GM18870 (cell line): Measurements from ENCODE around the gene BBS9.
"Not testable (repeated sequence)": the region's sequence is repeated elsewhere in the genome, so short reads cannot be mapped to it uniquely, and the experiment has no call there.

ENCODE experiments used
- ATAC-seq: cut with Tn5 transposase; IDR thresholded peaks from one replicate; pipeline ENCODE4 v1.9.1; 2021; ENCODE audit warnings: moderate library complexity; ENCODE audit not compliant: unreplicated experiment

Gene BBS9

GRCh38 chr7:33271839-33272371 lies 142.5 kb downstream of the BBS9 start:
- ATAC-seq = not testable (repeated sequence)

- ATAC-seq = no peak
These were observed 144.0 kb downstream of the BBS9 start for GRCh38 chr7:33273356-33273755.

GRCh38 chr7:33276325-33276724 lies 147.0 kb downstream of the BBS9 start:
- ATAC-seq = no peak

GRCh38 chr7:33276729-33277128 lies 147.4 kb downstream of the BBS9 start:
- no peak for ATAC-seq

GRCh38 chr7:33278095-33278494 lies 148.7 kb downstream of the BBS9 start:
- ATAC-seq = no peak

- ATAC-seq = no peak
These were observed 157.1 kb downstream of the BBS9 start for GRCh38 chr7:33286501-33286900.

GRCh38 chr7:33287738-33288137 lies 158.4 kb downstream of the BBS9 start:
- no peak for ATAC-seq

- no peak for ATAC-seq
These were observed 169.5 kb downstream of the BBS9 start for GRCh38 chr7:33298848-33299247.

- no peak for ATAC-seq
These were observed 170.1 kb downstream of the BBS9 start for GRCh38 chr7:33299425-33299824.

GRCh38 chr7:33300131-33300530 lies 170.8 kb downstream of the BBS9 start:
- no peak for ATAC-seq

- ATAC-seq = no peak
These were observed 171.4 kb downstream of the BBS9 start for GRCh38 chr7:33300742-33301141.

- ATAC-seq = not testable (repeated sequence)
These were observed 174.7 kb downstream of the BBS9 start for GRCh38 chr7:33303978-33304557.

GRCh38 chr7:33307205-33307604 lies 177.8 kb downstream of the BBS9 start:
- ATAC-seq = no peak

GRCh38 chr7:33310546-33310945 lies 181.2 kb downstream of the BBS9 start:
- no peak for ATAC-seq

- ATAC-seq = no peak
These were observed 196.6 kb downstream of the BBS9 start for GRCh38 chr7:33325754-33326484.

GRCh38 chr7:33326485-33326848 lies 197.1 kb downstream of the BBS9 start:
- ATAC-seq = no peak

GRCh38 chr7:33327427-33327826 lies 198.1 kb downstream of the BBS9 start:
- ATAC-seq = no peak

GRCh38 chr7:33334349-33334748 lies 205.0 kb downstream of the BBS9 start:
- ATAC-seq = no peak

GRCh38 chr7:33336820-33337219 lies 207.5 kb downstream of the BBS9 start:
- ATAC-seq = no peak

GRCh38 chr7:33339074-33339790 lies 209.9 kb downstream of the BBS9 start:
- no peak for ATAC-seq

GRCh38 chr7:33346055-33346454 lies 216.7 kb downstream of the BBS9 start:
- no peak for ATAC-seq

- no peak for ATAC-seq
These were observed 221.2 kb downstream of the BBS9 start for GRCh38 chr7:33350577-33350976.
